Measurements from ENCODE around the gene FOXD4.
"Not testable (repeated sequence)": the region's sequence is repeated elsewhere in the genome, so short reads cannot be mapped to it uniquely, and the experiment has no call there.

FOXD4 gene

GRCh38 chr9:87860-88259 lies 30.4 kb downstream of the FOXD4 start:
- not testable (repeated sequence) for H3K27ac ChIP-seq (ENCODE audit: low read length)

GRCh38 chr9:87105-87504 lies 31.1 kb downstream of the FOXD4 start:
- not testable (repeated sequence) for ATAC-seq (ENCODE audit: insufficient read depth, low read depth); DNase-seq

More at GRCh38 chr9:87860-88259, 30.4 kb downstream of the FOXD4 start:
- not testable (repeated sequence) for H3K4me2 ChIP-seq (ENCODE audit: insufficient read depth, low read length); H3K36me3 ChIP-seq (ENCODE audit: insufficient read depth, low read length); H3K9ac ChIP-seq (ENCODE audit: low read depth, low read length); H3K4me1 ChIP-seq (ENCODE audit: insufficient read depth, low read length); H4K20me1 ChIP-seq (ENCODE audit: insufficient read depth, low read length); DNase-seq; H2AFZ ChIP-seq (ENCODE audit: low read depth, low read length); H3K27me3 ChIP-seq (ENCODE audit: insufficient read depth, low read length, poor library complexity); ATAC-seq (ENCODE audit: insufficient read depth, low read depth); H3K79me2 ChIP-seq (ENCODE audit: insufficient read depth, low read length); H3K9me3 ChIP-seq (ENCODE audit: insufficient read depth, low read length, severe bottlenecking); H3K4me3 ChIP-seq (ENCODE audit: low read depth in 1 of 2, low read length in 2 of 2)

GRCh38 chr9:86697-87096 lies 31.5 kb downstream of the FOXD4 start:
- H3K4me1 ChIP-seq (ENCODE audit: insufficient read depth, low read length); H3K27ac ChIP-seq (ENCODE audit: low read length); H3K27me3 ChIP-seq (ENCODE audit: insufficient read depth, low read length, poor library complexity); H4K20me1 ChIP-seq (ENCODE audit: insufficient read depth, low read length); DNase-seq; H3K79me2 ChIP-seq (ENCODE audit: insufficient read depth, low read length); H2AFZ ChIP-seq (ENCODE audit: low read depth, low read length); H3K9me3 ChIP-seq (ENCODE audit: insufficient read depth, low read length, severe bottlenecking); H3K4me2 ChIP-seq (ENCODE audit: insufficient read depth, low read length); H3K4me3 ChIP-seq (ENCODE audit: low read depth in 1 of 2, low read length in 2 of 2); H3K36me3 ChIP-seq (ENCODE audit: insufficient read depth, low read length); H3K9ac ChIP-seq (ENCODE audit: low read depth, low read length); ATAC-seq (ENCODE audit: insufficient read depth, low read depth): not testable (repeated sequence)

More at GRCh38 chr9:87105-87504, 31.1 kb downstream of the FOXD4 start:
- H4K20me1 ChIP-seq (ENCODE audit: insufficient read depth, low read length); H3K79me2 ChIP-seq (ENCODE audit: insufficient read depth, low read length); H3K4me3 ChIP-seq (ENCODE audit: low read depth in 1 of 2, low read length in 2 of 2); H3K27ac ChIP-seq (ENCODE audit: low read length); H3K4me2 ChIP-seq (ENCODE audit: insufficient read depth, low read length); H3K4me1 ChIP-seq (ENCODE audit: insufficient read depth, low read length); H3K9ac ChIP-seq (ENCODE audit: low read depth, low read length); H3K27me3 ChIP-seq (ENCODE audit: insufficient read depth, low read length, poor library complexity); H3K36me3 ChIP-seq (ENCODE audit: insufficient read depth, low read length); H3K9me3 ChIP-seq (ENCODE audit: insufficient read depth, low read length, severe bottlenecking); H2AFZ ChIP-seq (ENCODE audit: low read depth, low read length): not testable (repeated sequence)

- ATAC-seq (ENCODE audit: insufficient read depth, low read depth); H4K20me1 ChIP-seq (ENCODE audit: insufficient read depth, low read length); H3K4me3 ChIP-seq (ENCODE audit: low read depth in 1 of 2, low read length in 2 of 2); H3K27me3 ChIP-seq (ENCODE audit: insufficient read depth, low read length, poor library complexity); H3K79me2 ChIP-seq (ENCODE audit: insufficient read depth, low read length); H3K9me3 ChIP-seq (ENCODE audit: insufficient read depth, low read length, severe bottlenecking); H2AFZ ChIP-seq (ENCODE audit: low read depth, low read length); H3K4me1 ChIP-seq (ENCODE audit: insufficient read depth, low read length); H3K27ac ChIP-seq (ENCODE audit: low read length); H3K4me2 ChIP-seq (ENCODE audit: insufficient read depth, low read length); H3K36me3 ChIP-seq (ENCODE audit: insufficient read depth, low read length); DNase-seq; H3K9ac ChIP-seq (ENCODE audit: low read depth, low read length): not testable (repeated sequence)
These were observed 35.1 kb downstream of the FOXD4 start for GRCh38 chr9:82932-83689.

- H3K36me3 ChIP-seq (ENCODE audit: insufficient read depth, low read length); ATAC-seq (ENCODE audit: insufficient read depth, low read depth); H3K4me1 ChIP-seq (ENCODE audit: insufficient read depth, low read length); H3K4me2 ChIP-seq (ENCODE audit: insufficient read depth, low read length); H3K79me2 ChIP-seq (ENCODE audit: insufficient read depth, low read length); H4K20me1 ChIP-seq (ENCODE audit: insufficient read depth, low read length); H3K9ac ChIP-seq (ENCODE audit: low read depth, low read length); H3K4me3 ChIP-seq (ENCODE audit: low read depth in 1 of 2, low read length in 2 of 2); DNase-seq; H3K9me3 ChIP-seq (ENCODE audit: insufficient read depth, low read length, severe bottlenecking); H3K27ac ChIP-seq (ENCODE audit: low read length); H2AFZ ChIP-seq (ENCODE audit: low read depth, low read length); H3K27me3 ChIP-seq (ENCODE audit: insufficient read depth, low read length, poor library complexity): not testable (repeated sequence)
These were observed 39.9 kb downstream of the FOXD4 start for GRCh38 chr9:78333-78732.

GRCh38 chr9:76389-76788 lies 41.8 kb downstream of the FOXD4 start:
- H4K20me1 ChIP-seq (ENCODE audit: insufficient read depth, low read length); H3K4me2 ChIP-seq (ENCODE audit: insufficient read depth, low read length); H3K27ac ChIP-seq (ENCODE audit: low read length); H3K36me3 ChIP-seq (ENCODE audit: insufficient read depth, low read length); DNase-seq; H3K9me3 ChIP-seq (ENCODE audit: insufficient read depth, low read length, severe bottlenecking); H3K27me3 ChIP-seq (ENCODE audit: insufficient read depth, low read length, poor library complexity); ATAC-seq (ENCODE audit: insufficient read depth, low read depth); H3K4me1 ChIP-seq (ENCODE audit: insufficient read depth, low read length); H3K4me3 ChIP-seq (ENCODE audit: low read depth in 1 of 2, low read length in 2 of 2); H2AFZ ChIP-seq (ENCODE audit: low read depth, low read length); H3K9ac ChIP-seq (ENCODE audit: low read depth, low read length); H3K79me2 ChIP-seq (ENCODE audit: insufficient read depth, low read length): not testable (repeated sequence)

GRCh38 chr9:73900-74525 lies 44.2 kb downstream of the FOXD4 start:
- H3K4me2 ChIP-seq (ENCODE audit: insufficient read depth, low read length); H3K4me1 ChIP-seq (ENCODE audit: insufficient read depth, low read length); H3K36me3 ChIP-seq (ENCODE audit: insufficient read depth, low read length); H4K20me1 ChIP-seq (ENCODE audit: insufficient read depth, low read length); ATAC-seq (ENCODE audit: insufficient read depth, low read depth); H3K9ac ChIP-seq (ENCODE audit: low read depth, low read length); H3K27me3 ChIP-seq (ENCODE audit: insufficient read depth, low read length, poor library complexity); H3K4me3 ChIP-seq (ENCODE audit: low read depth in 1 of 2, low read length in 2 of 2); H2AFZ ChIP-seq (ENCODE audit: low read depth, low read length); DNase-seq; H3K9me3 ChIP-seq (ENCODE audit: insufficient read depth, low read length, severe bottlenecking); H3K27ac ChIP-seq (ENCODE audit: low read length); H3K79me2 ChIP-seq (ENCODE audit: insufficient read depth, low read length): not testable (repeated sequence)

- not testable (repeated sequence) for H3K79me2 ChIP-seq (ENCODE audit: insufficient read depth, low read length); H3K9ac ChIP-seq (ENCODE audit: low read depth, low read length); DNase-seq; H3K27me3 ChIP-seq (ENCODE audit: insufficient read depth, low read length, poor library complexity); H3K36me3 ChIP-seq (ENCODE audit: insufficient read depth, low read length); H3K27ac ChIP-seq (ENCODE audit: low read length); H2AFZ ChIP-seq (ENCODE audit: low read depth, low read length); ATAC-seq (ENCODE audit: insufficient read depth, low read depth); H3K4me3 ChIP-seq (ENCODE audit: low read depth in 1 of 2, low read length in 2 of 2); H3K4me1 ChIP-seq (ENCODE audit: insufficient read depth, low read length); H3K4me2 ChIP-seq (ENCODE audit: insufficient read depth, low read length); H3K9me3 ChIP-seq (ENCODE audit: insufficient read depth, low read length, severe bottlenecking); H4K20me1 ChIP-seq (ENCODE audit: insufficient read depth, low read length)
These were observed 44.9 kb downstream of the FOXD4 start for GRCh38 chr9:73076-73899.

Measured in DND-41 (cell line).